A375 (cell line): ENCODE measurements around the gene CLEC4A. TPM values are rescaled to one million over a fixed set of nuclear protein-coding genes. Genes with fewer than 3 reads are reported as not detected.

ENCODE experiments used
- total RNA-seq: library from RNA; depleted of rRNA; stranded (reverse); fragments of >200 nt; shearing (Covaris generic); gene quantifications from 2 replicates; pipeline ENCODE4 v1.2.3, GENCODE V29; 2014; rRNA removed

CLEC4A gene
- total RNA-seq: 0.45 TPM in 1 of 2 replicates, not detected in the other

DNA sequence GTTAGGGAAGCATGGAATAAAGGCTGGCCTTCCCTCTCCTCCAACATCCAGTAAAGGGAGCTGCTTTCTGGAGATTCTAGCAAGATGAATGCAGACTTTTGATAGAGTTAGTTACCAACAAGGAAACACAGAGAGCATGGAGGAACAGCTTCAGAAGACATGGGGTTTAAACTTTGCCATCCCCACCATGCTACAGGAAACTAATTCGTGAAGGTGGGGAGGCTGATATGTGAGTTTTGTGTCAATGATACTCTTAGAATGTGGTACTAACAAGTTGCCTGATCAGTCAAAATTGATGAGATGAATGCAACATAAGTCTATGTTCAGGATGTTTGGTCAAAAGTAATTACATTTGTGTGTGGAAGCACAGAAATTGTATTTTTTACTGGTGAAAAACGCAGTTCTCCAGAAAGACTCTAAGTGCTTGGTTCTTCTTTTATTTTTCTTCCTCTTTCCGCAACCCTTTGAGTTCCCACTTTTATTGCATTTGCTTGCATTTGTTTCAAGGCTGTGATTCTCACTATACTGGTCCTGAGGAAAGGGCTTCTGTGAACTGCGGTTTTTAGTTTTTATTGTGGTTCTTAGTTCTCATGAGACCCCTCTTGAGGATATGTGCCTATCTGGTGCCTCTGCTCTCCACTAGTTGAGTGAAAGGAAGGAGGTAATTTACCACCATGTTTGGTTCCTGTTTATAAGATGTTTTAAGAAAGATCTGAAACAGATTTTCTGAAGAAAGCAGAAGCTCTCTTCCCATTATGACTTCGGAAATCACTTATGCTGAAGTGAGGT is at the start of gene CLEC4A:
Gene CLEC4A, plus strand, starts transcription at position 494 of the 789 bp plus-strand sequence. Its CDS starts 262 bp downstream, at position 756.

DNA sequence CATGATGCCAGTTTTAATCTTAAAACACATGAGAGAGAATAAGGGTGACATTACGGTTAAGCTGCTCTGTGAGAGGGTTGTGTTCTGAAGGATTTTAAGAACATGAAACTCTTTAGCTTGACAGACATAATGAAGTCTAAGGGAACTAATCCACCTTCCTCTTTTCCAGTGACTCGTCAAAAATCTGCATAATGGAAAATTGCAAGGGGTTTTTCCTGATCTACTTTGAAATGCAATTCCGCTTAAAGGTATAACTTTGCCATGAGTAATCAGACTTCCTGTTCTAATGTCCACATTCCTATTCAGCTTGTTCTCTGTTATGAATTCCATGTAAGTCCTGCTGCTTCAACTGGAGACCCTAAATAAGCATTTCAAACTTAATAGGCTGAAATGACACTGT is 33.4 kb downstream of the CLEC4A start, which contains the start of gene ZNF705A:
Gene ZNF705A, plus strand, starts transcription at position 171 of the 400 bp plus-strand sequence. CDS start 15,611 bp downstream, outside the sequence.

Other genes with a start within 250 kb of the CLEC4A start
- 22.3 and 24.0 TPM in 2 replicates for gene SLC2A3, start 187.4 kb upstream of the CLEC4A start, total RNA-seq
- 8.2 and 8.6 TPM in 2 replicates for gene FOXJ2, start 90.9 kb upstream of the CLEC4A start, total RNA-seq
- 0.13 and 2.9 TPM in 2 replicates for gene C3AR1, start 57.3 kb upstream of the CLEC4A start, total RNA-seq
- gene NECAP1, start 41.3 kb upstream of the CLEC4A start, total RNA-seq: 54.4 and 54.6 TPM in 2 replicates
- gene ZNF705A, start 33.4 kb downstream of the CLEC4A start, total RNA-seq: not detected in 2 replicates
- gene FAM90A1, start 104.0 kb downstream of the CLEC4A start, total RNA-seq: 0.53 and 0.61 TPM in 2 replicates